ENCODE data around the gene WNT5B.
A peak's percentile ranks its signal among the peaks of the same experiment; 100 is the strongest.

WNT5B gene

GRCh38 chr12:1632702-1633101 is 3.7 kb downstream of the WNT5B start:
- TF ChIP-seq, protein P1, sequence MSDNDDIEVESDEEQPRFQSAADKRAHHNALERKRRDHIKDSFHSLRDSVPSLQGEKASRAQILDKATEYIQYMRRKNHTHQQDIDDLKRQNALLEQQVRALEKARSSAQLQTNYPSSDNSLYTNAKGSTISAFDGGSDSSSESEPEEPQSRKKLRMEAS (IDR thresholded peaks at IDR 0.05; ENCODE audit: low read depth, low read length): no peak
- TF ChIP-seq CTCF (IDR thresholded peaks at IDR 0.05; ENCODE audit: low read depth, low read length) (no peak), POLR2A (IDR thresholded peaks at IDR 0.05; ENCODE audit: extremely low read depth, insufficient read length) (no peak), MYC (IDR thresholded peaks at IDR 0.05; ENCODE audit: low read depth, low read length) (no peak)
- no peak for DNase-seq (ENCODE audit: low read depth)
- H3K4me3 ChIP-seq (ENCODE audit: low read depth, low read length): no peak overlapping the region

DNA sequence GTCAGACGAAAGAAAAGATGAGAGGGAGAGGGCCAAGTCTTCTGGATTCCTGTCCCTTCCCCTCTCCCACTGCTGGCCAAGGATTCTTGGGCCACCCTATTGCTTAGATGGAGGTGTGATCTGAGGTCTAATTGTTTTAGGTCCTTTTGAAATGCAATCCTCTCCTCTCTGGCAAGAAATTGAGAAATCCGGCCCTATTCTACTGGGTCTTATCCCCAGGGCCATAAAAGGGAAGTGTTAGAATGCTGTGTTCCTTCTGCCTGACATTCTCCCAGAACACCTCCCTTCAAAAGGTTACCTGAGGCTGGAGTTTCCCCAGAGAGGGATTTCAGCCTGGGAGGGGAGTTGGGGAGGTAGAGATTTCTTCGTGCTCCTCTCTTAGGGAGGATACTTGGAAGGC is 4.4 kb downstream of the WNT5B start:
- peak; percentile 71 for DNase-seq (ENCODE audit: low read depth)
- H3K4me3 ChIP-seq (ENCODE audit: low read depth, low read length): no peak overlapping the region
- TF ChIP-seq MYC (IDR thresholded peaks at IDR 0.05; ENCODE audit: low read depth, low read length) (no peak), CTCF (IDR thresholded peaks at IDR 0.05; ENCODE audit: low read depth, low read length) (no peak), POLR2A (IDR thresholded peaks at IDR 0.05; ENCODE audit: extremely low read depth, insufficient read length) (no peak)
- TF ChIP-seq, protein P1 (IDR thresholded peaks at IDR 0.05; ENCODE audit: low read depth, low read length): no peak

- TF ChIP-seq CTCF (IDR thresholded peaks at IDR 0.05; ENCODE audit: low read depth, low read length): no peak
- TF ChIP-seq, protein P1 (IDR thresholded peaks at IDR 0.05; ENCODE audit: low read depth, low read length): no peak
- TF ChIP-seq POLR2A (IDR thresholded peaks at IDR 0.05; ENCODE audit: extremely low read depth, insufficient read length): no peak
- TF ChIP-seq MYC (IDR thresholded peaks at IDR 0.05; ENCODE audit: low read depth, low read length): no peak
- no peak overlapping the region for H3K4me3 ChIP-seq (ENCODE audit: low read depth, low read length)
- no peak for DNase-seq (ENCODE audit: low read depth)
Observed at GRCh38 chr12:1634149-1634548, 5.1 kb downstream of the WNT5B start.

DNA sequence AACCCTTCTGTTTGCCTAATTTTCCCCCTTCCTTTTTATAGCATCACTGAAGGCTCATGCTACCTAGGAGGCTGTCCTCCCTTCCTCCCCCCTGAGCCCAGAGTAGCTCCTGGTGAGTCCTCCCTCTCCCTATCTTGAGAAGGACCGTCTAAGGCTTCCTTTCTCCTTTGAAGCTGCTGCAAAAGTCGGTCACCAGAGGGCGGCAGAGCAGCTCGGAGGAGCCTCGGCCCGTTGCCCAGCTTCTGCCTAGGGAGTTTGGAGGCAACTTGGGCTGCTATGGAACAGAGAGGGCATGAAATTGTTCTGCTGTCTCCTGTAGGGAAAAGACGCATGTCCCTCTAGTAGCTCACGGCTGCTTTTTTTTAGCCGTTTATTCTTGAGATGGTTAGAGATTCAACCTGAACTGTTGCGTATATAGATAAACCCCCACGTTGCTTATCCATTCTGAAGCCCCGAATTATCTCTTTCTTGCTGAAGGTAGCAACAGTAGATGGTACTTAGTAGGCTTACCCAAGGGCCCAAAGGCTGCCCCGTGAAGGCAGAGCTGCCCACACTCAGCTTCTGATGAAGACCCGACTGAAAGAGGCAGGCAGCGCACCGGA is 5.7 kb downstream of the WNT5B start:
- peak overlapping the region; percentile 42 for H3K4me3 ChIP-seq (ENCODE audit: low read depth, low read length)
- peak; percentile 90 for DNase-seq (ENCODE audit: low read depth)
- TF ChIP-seq CTCF (IDR thresholded peaks at IDR 0.05; ENCODE audit: low read depth, low read length): peak; percentile 76
- TF ChIP-seq, protein P1 (IDR thresholded peaks at IDR 0.05; ENCODE audit: low read depth, low read length): no peak

DNA sequence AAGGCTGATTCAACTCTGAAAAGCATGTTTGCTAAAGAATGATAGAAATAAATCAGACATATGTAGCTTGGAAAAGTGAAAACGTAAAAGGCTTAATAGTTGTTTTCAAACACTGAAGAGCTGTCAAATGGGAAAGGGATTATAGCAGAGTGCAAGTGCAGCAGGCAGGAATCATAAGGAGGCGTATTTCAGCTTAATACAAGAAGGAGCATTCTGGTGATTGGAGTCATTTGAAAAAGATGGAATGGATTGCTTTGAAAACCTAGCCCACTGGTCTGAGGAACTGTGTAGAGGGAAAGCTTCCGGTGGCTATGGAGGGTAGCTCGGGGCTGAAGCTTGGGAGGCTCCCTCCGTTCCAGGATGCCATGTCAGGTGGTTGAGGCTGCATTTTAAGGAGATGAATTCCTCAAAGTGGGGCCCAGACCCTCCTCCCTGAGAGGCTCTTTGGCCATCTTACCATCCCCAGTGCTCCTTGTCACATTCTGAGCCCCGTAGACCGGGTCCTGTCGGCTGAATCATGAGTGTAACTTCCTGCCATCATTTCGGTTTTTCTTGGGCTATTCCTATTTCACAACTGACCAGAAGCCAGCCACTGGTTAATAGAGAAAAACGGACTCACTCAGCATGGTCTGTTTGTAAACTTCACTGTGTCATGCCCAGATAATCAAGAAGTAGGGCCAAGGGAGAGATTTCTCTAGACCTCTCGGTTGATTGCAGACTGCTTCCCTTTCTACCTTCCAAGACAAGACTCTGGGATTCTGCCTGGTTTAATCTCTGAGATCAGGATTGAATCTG is 6.5 kb downstream of the WNT5B start:
- H3K4me3 ChIP-seq (ENCODE audit: low read depth, low read length): peak overlapping the region; percentile 46
- DNase-seq (ENCODE audit: low read depth): peak; percentile 92
- TF ChIP-seq, protein P1 (IDR thresholded peaks at IDR 0.05; ENCODE audit: low read depth, low read length): peak; percentile 50
- TF ChIP-seq MYC (IDR thresholded peaks at IDR 0.05; ENCODE audit: low read depth, low read length) (peak; percentile 69), POLR2A (IDR thresholded peaks at IDR 0.05; ENCODE audit: extremely low read depth, insufficient read length) (peak; percentile 17), CTCF (IDR thresholded peaks at IDR 0.05; ENCODE audit: low read depth, low read length) (no peak)

All from NB4 (cell line).